Keratinocyte (primary cell): ENCODE results near the gene ATP9B. TPM values are rescaled to one million over a fixed set of nuclear protein-coding genes. Genes with fewer than 3 reads are reported as not detected.

ENCODE experiments used
- DNase-seq: peaks from one replicate; pipeline ENCODE4 v3.0.0-alpha.2; 2011; ENCODE audit warnings: low read depth, missing footprints, low spot score
- FAIRE-seq: peaks from 2 replicates; lab custom pipeline; 2011; peaks lifted over from hg19 to GRCh38; lab: Jason Lieb, UNC
- H2AFZ ChIP-seq: 2 replicates; pipeline ENCODE4 v1.6.0; 2012; ENCODE audit warnings: low read length, control low read depth, inconsistent platforms; ENCODE audit not compliant: control insufficient read depth
- H3K27ac ChIP-seq: 2 replicates; pipeline ENCODE4 v1.5.1; 2011; ENCODE audit warnings: low read length; ENCODE audit not compliant: control insufficient read depth, insufficient read depth
- H3K27me3 ChIP-seq: 3 replicates; pipeline ENCODE4 v1.6.0; 2011; ENCODE audit warnings: low read length; ENCODE audit not compliant: control insufficient read depth, insufficient read depth; ENCODE audit errors: extremely low read depth
- H3K36me3 ChIP-seq, 2 experiments: 2 replicates in 1 of 2; 3 replicates in 1 of 2; pipeline ENCODE4 v1.5.1; 2011; ENCODE audit warnings: low read length in 2 of 2, mild to moderate bottlenecking in 1 of 2; ENCODE audit not compliant: control insufficient read depth in 2 of 2, insufficient read depth in 2 of 2; ENCODE audit errors: extremely low read depth in 1 of 2
- H3K4me1 ChIP-seq: 3 replicates; pipeline ENCODE4 v1.5.1; 2011; ENCODE audit warnings: low read length; ENCODE audit not compliant: control insufficient read depth, insufficient read depth; ENCODE audit errors: extremely low read depth
- H3K4me2 ChIP-seq: 3 replicates; pipeline ENCODE4 v1.6.0; 2011; ENCODE audit warnings: low read depth, low read length; ENCODE audit not compliant: control insufficient read depth, insufficient read depth; ENCODE audit errors: extremely low read depth
- H3K4me3 ChIP-seq, 3 experiments: fragments of 200-600 bp in 1 of 3; sonication (generic) in 1 of 3; 2 replicates in 2 of 3; 3 replicates in 1 of 3; pipeline ENCODE4 v1.5.1; 2011 to 2016; ENCODE audit warnings: low read length in 3 of 3, mild to moderate bottlenecking in 3 of 3, control low read depth in 2 of 3, inconsistent platforms in 1 of 3, low read depth in 1 of 3, mixed read lengths in 1 of 3, mixed run types in 1 of 3, moderate library complexity in 1 of 3; ENCODE audit not compliant: control insufficient read depth in 2 of 3, insufficient read depth in 2 of 3; ENCODE audit errors: extremely low read depth in 1 of 3
- H3K79me2 ChIP-seq: 2 replicates; pipeline ENCODE4 v1.6.0; 2012; ENCODE audit warnings: low read length; ENCODE audit not compliant: control insufficient read depth, insufficient read depth
- H3K9ac ChIP-seq: 3 replicates; pipeline ENCODE4 v1.6.0; 2011; ENCODE audit warnings: low read length; ENCODE audit not compliant: control insufficient read depth, insufficient read depth; ENCODE audit errors: extremely low read depth
- H3K9me1 ChIP-seq: 3 replicates; pipeline ENCODE4 v1.6.0; 2011; ENCODE audit warnings: low read length; ENCODE audit not compliant: control insufficient read depth, insufficient read depth; ENCODE audit errors: extremely low read depth
- H3K9me3 ChIP-seq: 2 replicates; pipeline ENCODE4 v1.5.1; 2012; ENCODE audit warnings: low read depth, low read length; ENCODE audit not compliant: control insufficient read depth
- H4K20me1 ChIP-seq: 3 replicates; pipeline ENCODE4 v1.6.0; 2011; ENCODE audit warnings: low read length; ENCODE audit not compliant: control insufficient read depth, insufficient read depth; ENCODE audit errors: extremely low read depth
- EZH2 ChIP-seq: IDR thresholded peaks from one replicate; pipeline ENCODE4 v1.6.1; 2012; ENCODE audit warnings: inconsistent platforms, mild to moderate bottlenecking, low read length, moderate library complexity
- dilution Hi-C: fragments of 300-500 bp; cut with MboI; formaldehyde crosslinking; loops from one replicate; pipeline ENCODE4 v1.7.0; 2020; ENCODE audit warnings: low sequenced_read_pairs; ENCODE audit not compliant: extremely low pct_ligation_motif_present
- polyA plus RNA-seq, 5 experiments: library from polyadenylated mRNA; depleted of rRNA in 3 of 5; stranded (reverse) in 3 of 5; stranded (forward) in 1 of 5; unstranded in 1 of 5; fragments of >200 nt; gene quantifications; 1 replicate in 1 of 5; 2 replicates in 3 of 5; 3 replicates in 1 of 5; pipeline versions ENCODE4 v1.2.1 to v1.2.3, GENCODE V29; 2011 to 2012; ENCODE audit warnings: missing spikeins in 2 of 5, low read depth in 1 of 5, low replicate concordance in 1 of 5
- TF ChIP-seq, protein P1 (sequence below), 3 experiments: IDR thresholded peaks in 1 of 3; conservative IDR thresholded peaks in 1 of 3; optimal IDR thresholded peaks in 1 of 3; 2 replicates in 2 of 3; 3 replicates in 1 of 3; pipeline versions ENCODE3 to v1.5.1; 2011; ENCODE audit warnings: low read length in 3 of 3, mild to moderate bottlenecking in 3 of 3, moderate library complexity in 2 of 3, control low read depth in 1 of 3, inconsistent platforms in 1 of 3; ENCODE audit not compliant: insufficient read depth in 2 of 3; ENCODE audit errors: extremely low read depth in 1 of 3

ATP9B gene
- polyA plus RNA-seq, 1 donor (not counting 4 experiments of a cell fraction or from before 2014, with no cell fraction given): 16.1 TPM

- peak overlapping the region; percentile 77 to 90 (median 83) for H3K4me3 ChIP-seq
- no peak overlapping the region for H2AFZ ChIP-seq
- H3K36me3 ChIP-seq: no peaks in the 10 kb centered on the region
- H4K20me1 ChIP-seq: no peaks in the 10 kb centered on the region
- H3K4me2 ChIP-seq: peak overlapping the region; percentile 55
- no peak for DNase-seq
- peaks cover 25% of the 10 kb centered on the region for H3K79me2 ChIP-seq
- no peaks in the 10 kb centered on the region for H3K9me1 ChIP-seq
- H3K9ac ChIP-seq: peak overlapping the region; percentile 88
- H3K9me3 ChIP-seq: peaks cover 2% of the 10 kb centered on the region
- peak overlapping the region; percentile 8 for H3K27ac ChIP-seq
- no peaks in the 10 kb centered on the region for H3K27me3 ChIP-seq
- dilution Hi-C loops: no loop called here
- H3K4me1 ChIP-seq: peaks cover 4% of the 10 kb centered on the region
- FAIRE-seq: no peak
- TF ChIP-seq, protein P1, sequence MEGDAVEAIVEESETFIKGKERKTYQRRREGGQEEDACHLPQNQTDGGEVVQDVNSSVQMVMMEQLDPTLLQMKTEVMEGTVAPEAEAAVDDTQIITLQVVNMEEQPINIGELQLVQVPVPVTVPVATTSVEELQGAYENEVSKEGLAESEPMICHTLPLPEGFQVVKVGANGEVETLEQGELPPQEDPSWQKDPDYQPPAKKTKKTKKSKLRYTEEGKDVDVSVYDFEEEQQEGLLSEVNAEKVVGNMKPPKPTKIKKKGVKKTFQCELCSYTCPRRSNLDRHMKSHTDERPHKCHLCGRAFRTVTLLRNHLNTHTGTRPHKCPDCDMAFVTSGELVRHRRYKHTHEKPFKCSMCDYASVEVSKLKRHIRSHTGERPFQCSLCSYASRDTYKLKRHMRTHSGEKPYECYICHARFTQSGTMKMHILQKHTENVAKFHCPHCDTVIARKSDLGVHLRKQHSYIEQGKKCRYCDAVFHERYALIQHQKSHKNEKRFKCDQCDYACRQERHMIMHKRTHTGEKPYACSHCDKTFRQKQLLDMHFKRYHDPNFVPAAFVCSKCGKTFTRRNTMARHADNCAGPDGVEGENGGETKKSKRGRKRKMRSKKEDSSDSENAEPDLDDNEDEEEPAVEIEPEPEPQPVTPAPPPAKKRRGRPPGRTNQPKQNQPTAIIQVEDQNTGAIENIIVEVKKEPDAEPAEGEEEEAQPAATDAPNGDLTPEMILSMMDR (optimal IDR thresholded peaks at IDR 0.05 in 1 of 3, IDR thresholded peaks at IDR 0.05 in 1 of 3, conservative IDR thresholded peaks at IDR 0.05 in 1 of 3; ENCODE audit: extremely low read depth in 1 of 3, insufficient read depth in 2 of 3, low read length in 3 of 3): no peak
- no peak for TF ChIP-seq EZH2
These were observed 1.3 kb downstream of the ATP9B start for GRCh38 chr18:79070486-79070885.

DNA sequence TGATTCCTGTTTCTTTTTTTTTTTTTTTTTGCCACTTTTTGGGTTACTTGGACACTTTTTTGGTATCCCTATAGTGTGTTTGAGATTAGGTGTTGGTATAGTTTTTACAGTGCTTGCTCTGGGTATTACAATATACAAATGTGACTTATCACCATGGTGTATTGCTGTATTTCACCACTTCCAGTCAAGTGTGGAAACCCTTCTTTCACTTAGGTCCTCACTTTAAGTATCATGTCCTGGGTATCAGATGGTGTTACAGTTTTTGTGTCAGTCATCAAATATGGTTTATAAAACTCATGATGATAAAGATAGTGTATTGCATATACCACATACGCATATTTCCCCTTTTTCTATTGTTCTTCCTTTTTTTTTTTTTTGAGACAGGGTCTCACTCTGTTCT is 1.8 kb downstream of the ATP9B start:
- dilution Hi-C loops: no loop called here
- Histone ChIP-seq H3K9ac (no peak overlapping the region), H2AFZ (no peak overlapping the region), H3K4me2 (peak overlapping the region; percentile 55), H3K9me3 (peaks cover under 1% of the 10 kb centered on the region), H3K4me1 (peaks cover 4% of the 10 kb centered on the region), H3K4me3 (no peak overlapping the region), H3K9me1 (no peaks in the 10 kb centered on the region), H3K27me3 (no peaks in the 10 kb centered on the region), H3K27ac (no peak overlapping the region), H3K79me2 (peaks cover 27% of the 10 kb centered on the region), H3K36me3 (no peaks in the 10 kb centered on the region), H4K20me1 (no peaks in the 10 kb centered on the region)
- DNase-seq (no peak), FAIRE-seq (no peak)
- TF ChIP-seq, protein P1 (optimal IDR thresholded peaks at IDR 0.05 in 1 of 3, IDR thresholded peaks at IDR 0.05 in 1 of 3, conservative IDR thresholded peaks at IDR 0.05 in 1 of 3; ENCODE audit: extremely low read depth in 1 of 3, insufficient read depth in 2 of 3, low read length in 3 of 3): no peak
- TF ChIP-seq EZH2: no peak
